HFFc6 (cell line): Measurements from ENCODE around the gene TLR1. TPM values are rescaled to one million over a fixed set of nuclear protein-coding genes. Genes with fewer than 3 reads are reported as not detected.
A peak's percentile ranks its signal among the peaks of the same experiment; 100 is the strongest.

Experiments
- DNase-seq: peaks from one replicate; pipeline ENCODE4 v3.0.0-alpha.2; 2018
- H3K27ac Mint-ChIP-seq: 2 replicates; pipeline ENCODE4 v1.8.0; 2020; ENCODE audit warnings: mild to moderate bottlenecking, mixed read lengths
- H3K27me3 Mint-ChIP-seq: 2 replicates; pipeline ENCODE4 v1.8.0; 2021; ENCODE audit warnings: mild to moderate bottlenecking, moderate library complexity, mixed read lengths; ENCODE audit not compliant: insufficient read depth
- H3K36me3 Mint-ChIP-seq: 2 replicates; pipeline ENCODE4 v1.8.0; 2021; ENCODE audit warnings: low read depth, mixed read lengths
- H3K4me1 Mint-ChIP-seq: 2 replicates; pipeline ENCODE4 v1.8.0; 2020; ENCODE audit warnings: low read depth, mixed read lengths
- H3K4me3 Mint-ChIP-seq: 2 replicates; pipeline ENCODE4 v1.8.0; 2020; ENCODE audit warnings: mild to moderate bottlenecking, moderate library complexity, mixed read lengths
- H3K9me3 Mint-ChIP-seq: 2 replicates; pipeline ENCODE4 v1.8.0; 2020; ENCODE audit warnings: mild to moderate bottlenecking, mixed read lengths
- total RNA-seq, 6 experiments: library from RNA; stranded (reverse); fragmentation: NEBNext Ultra II Directional; extraction: Animal tissue kit (Norgen Biotek cat#: 25700); gene quantifications; 2 replicates in 1 of 6; 3 replicates in 5 of 6; pipeline ENCODE4 v1.2.3, GENCODE V29; 2021
- TF ChIP-seq, protein P1 (sequence below): fragments of 200-600 bp; sonication (generic); IDR thresholded peaks from 2 replicates; pipeline ENCODE4 v1.5.0; 2021; ENCODE audit warnings: antibody characterized with exemption, mild to moderate bottlenecking

TLR1 gene
- total RNA-seq, 6 experiments from 2014 or later = 0.07 to 0.10 TPM; not detected in 4

- TF ChIP-seq, protein P1, sequence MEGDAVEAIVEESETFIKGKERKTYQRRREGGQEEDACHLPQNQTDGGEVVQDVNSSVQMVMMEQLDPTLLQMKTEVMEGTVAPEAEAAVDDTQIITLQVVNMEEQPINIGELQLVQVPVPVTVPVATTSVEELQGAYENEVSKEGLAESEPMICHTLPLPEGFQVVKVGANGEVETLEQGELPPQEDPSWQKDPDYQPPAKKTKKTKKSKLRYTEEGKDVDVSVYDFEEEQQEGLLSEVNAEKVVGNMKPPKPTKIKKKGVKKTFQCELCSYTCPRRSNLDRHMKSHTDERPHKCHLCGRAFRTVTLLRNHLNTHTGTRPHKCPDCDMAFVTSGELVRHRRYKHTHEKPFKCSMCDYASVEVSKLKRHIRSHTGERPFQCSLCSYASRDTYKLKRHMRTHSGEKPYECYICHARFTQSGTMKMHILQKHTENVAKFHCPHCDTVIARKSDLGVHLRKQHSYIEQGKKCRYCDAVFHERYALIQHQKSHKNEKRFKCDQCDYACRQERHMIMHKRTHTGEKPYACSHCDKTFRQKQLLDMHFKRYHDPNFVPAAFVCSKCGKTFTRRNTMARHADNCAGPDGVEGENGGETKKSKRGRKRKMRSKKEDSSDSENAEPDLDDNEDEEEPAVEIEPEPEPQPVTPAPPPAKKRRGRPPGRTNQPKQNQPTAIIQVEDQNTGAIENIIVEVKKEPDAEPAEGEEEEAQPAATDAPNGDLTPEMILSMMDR = no peak
- DNase-seq = no peak
- no peaks in the 10 kb centered on the region; the same call in 1 of the 2 replicates for H3K4me1 Mint-ChIP-seq
- H3K9me3 Mint-ChIP-seq = peaks cover 5% of the 10 kb centered on the region; the same call in 1 of the 2 replicates
- H3K27ac Mint-ChIP-seq = no peak overlapping the region
- peaks cover 19% of the 10 kb centered on the region for H3K27me3 Mint-ChIP-seq
- no peak overlapping the region for H3K4me3 Mint-ChIP-seq
- peaks cover 4% of the 10 kb centered on the region; the same call in 1 of the 2 replicates for H3K36me3 Mint-ChIP-seq
These were observed 19.2 kb upstream of the TLR1 start for GRCh38 chr4:38823766-38824165.

GRCh38 chr4:38822748-38823303, 18.2 kb upstream of the TLR1 start:
- TF ChIP-seq, protein P1 = no peak
- Mint-ChIP-seq H3K27ac (no peak overlapping the region), H3K27me3 (peaks cover 21% of the 10 kb centered on the region), H3K4me3 (no peak overlapping the region), H3K9me3 (peaks cover 5% of the 10 kb centered on the region; the same call in 1 of the 2 replicates), H3K4me1 (no peaks in the 10 kb centered on the region; the same call in 1 of the 2 replicates), H3K36me3 (peaks cover 4% of the 10 kb centered on the region; the same call in 1 of the 2 replicates)
- DNase-seq = no peak

DNA sequence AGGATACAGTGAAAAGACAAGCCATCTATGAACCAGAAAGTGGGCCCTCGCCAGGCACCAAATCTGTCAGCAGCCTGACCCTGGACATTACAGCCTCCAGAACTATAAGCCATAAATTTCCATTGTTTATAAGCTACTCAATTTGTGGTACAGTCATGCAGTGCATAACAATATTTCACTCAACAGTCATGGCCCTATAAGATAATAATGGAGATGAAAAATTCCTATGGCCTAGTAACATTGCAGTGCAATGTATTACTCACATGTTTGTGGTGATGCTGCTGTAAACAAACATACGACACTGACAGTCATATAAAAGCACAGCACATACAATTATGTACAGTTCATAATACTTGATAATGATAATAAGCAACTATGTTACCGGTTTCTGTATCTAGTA, 17.1 kb upstream of the TLR1 start:
- Mint-ChIP-seq H3K27ac (no peak overlapping the region), H3K4me1 (no peaks in the 10 kb centered on the region; the same call in 1 of the 2 replicates), H3K4me3 (no peak overlapping the region), H3K9me3 (peaks cover 5% of the 10 kb centered on the region; the same call in 1 of the 2 replicates), H3K36me3 (peaks cover 4% of the 10 kb centered on the region; the same call in 1 of the 2 replicates), H3K27me3 (peaks cover 21% of the 10 kb centered on the region)
- peak; percentile 29 for DNase-seq
- TF ChIP-seq, protein P1 = no peak

GRCh38 chr4:38820329-38821061, 15.9 kb upstream of the TLR1 start:
- no peaks in the 10 kb centered on the region; the same call in 1 of the 2 replicates for H3K4me1 Mint-ChIP-seq
- peaks cover 5% of the 10 kb centered on the region; the same call in 1 of the 2 replicates for H3K9me3 Mint-ChIP-seq
- H3K27ac Mint-ChIP-seq = no peak overlapping the region
- TF ChIP-seq, protein P1 = no peak
- H3K27me3 Mint-ChIP-seq = peaks cover 20% of the 10 kb centered on the region
- DNase-seq = no peak
- H3K4me3 Mint-ChIP-seq = no peak overlapping the region
- H3K36me3 Mint-ChIP-seq = peaks cover 4% of the 10 kb centered on the region; the same call in 1 of the 2 replicates

- Mint-ChIP-seq H3K27me3 (peaks cover 24% of the 10 kb centered on the region), H3K9me3 (peaks cover 5% of the 10 kb centered on the region; the same call in 1 of the 2 replicates), H3K4me1 (no peaks in the 10 kb centered on the region; the same call in 1 of the 2 replicates), H3K27ac (no peak overlapping the region), H3K4me3 (no peak overlapping the region), H3K36me3 (peaks cover 4% of the 10 kb centered on the region; the same call in 1 of the 2 replicates)
- TF ChIP-seq, protein P1 = no peak
- DNase-seq = no peak
These were observed 15.0 kb upstream of the TLR1 start for GRCh38 chr4:38819569-38819968.
